MM.1S (cell line): ENCODE data around the gene CYP2S1.
"Not testable (repeated sequence)": the region's sequence is repeated elsewhere in the genome, so short reads cannot be mapped to it uniquely, and the experiment has no call there.

ENCODE experiments used
- DNase-seq: peaks from one replicate; pipeline ENCODE4 v3.0.0-alpha.2; 2015
- H2AFZ ChIP-seq: fragments of 300-600 bp; sonication (generic); 2 replicates; pipeline ENCODE4 v1.6.0; 2016; ENCODE audit warnings: antibody characterized with exemption, low read length
- H3F3A ChIP-seq: fragments of 300-600 bp; sonication (generic); 2 replicates; pipeline ENCODE4 v1.6.1; 2016; ENCODE audit warnings: mild to moderate bottlenecking, antibody characterized with exemption, low read length, moderate library complexity, mixed read lengths; ENCODE audit not compliant: insufficient read depth
- H3K27ac ChIP-seq: fragments of 300-600 bp; sonication (generic); 2 replicates; pipeline ENCODE4 v1.5.1; 2016; ENCODE audit warnings: mild to moderate bottlenecking, low read length
- H3K27me3 ChIP-seq: fragments of 300-600 bp; sonication (generic); replicated peaks from 2 replicates; pipeline ENCODE4 v1.6.0; 2016; ENCODE audit warnings: low read length; ENCODE audit not compliant: insufficient read depth
- H3K36me3 ChIP-seq: fragments of 300-600 bp; sonication (generic); replicated peaks from 2 replicates; pipeline ENCODE4 v1.6.1; 2016; ENCODE audit warnings: mild to moderate bottlenecking, low read length, mixed read lengths; ENCODE audit not compliant: insufficient read depth
- H3K4me1 ChIP-seq: fragments of 300-600 bp; sonication (generic); 2 replicates; pipeline ENCODE4 v1.6.1; 2016; ENCODE audit warnings: low read length, mixed read lengths
- H3K4me2 ChIP-seq: fragments of 300-600 bp; sonication (generic); 2 replicates; pipeline ENCODE4 v1.6.0; 2016; ENCODE audit warnings: low read depth, low read length
- H3K4me3 ChIP-seq: fragments of 300-600 bp; sonication (generic); 2 replicates; pipeline ENCODE4 v1.5.1; 2016; ENCODE audit warnings: low read length, mixed read lengths
- H3K79me2 ChIP-seq: fragments of 300-600 bp; sonication (generic); 2 replicates; pipeline ENCODE4 v1.6.1; 2016; ENCODE audit warnings: mixed run types, low read length, mixed read lengths
- H3K9ac ChIP-seq: fragments of 300-600 bp; sonication (generic); 2 replicates; pipeline ENCODE4 v1.6.1; 2016; ENCODE audit warnings: low read length, mixed read lengths
- H3K9me2 ChIP-seq: fragments of 300-600 bp; sonication (generic); replicated peaks from 2 replicates; pipeline ENCODE4 v1.6.1; 2016; ENCODE audit warnings: mild to moderate bottlenecking, low read length, mixed read lengths; ENCODE audit not compliant: insufficient read depth
- H3K9me3 ChIP-seq: fragments of 300-600 bp; sonication (generic); replicated peaks from 2 replicates; pipeline ENCODE4 v1.6.1; 2016; ENCODE audit warnings: mild to moderate bottlenecking, low read length, mixed read lengths; ENCODE audit not compliant: insufficient read depth
- H4K20me1 ChIP-seq: fragments of 300-600 bp; sonication (generic); 2 replicates; pipeline ENCODE4 v1.6.1; 2016; ENCODE audit warnings: mild to moderate bottlenecking, low read length, moderate library complexity, mixed read lengths; ENCODE audit not compliant: insufficient read depth
- EZH2 ChIP-seq: fragments of 300-600 bp; sonication (generic); optimal IDR thresholded peaks from 2 replicates; pipeline ENCODE3; 2017; ENCODE audit warnings: low read depth, mild to moderate bottlenecking, antibody characterized with exemption, low read length, mixed read lengths
- EZH2phosphoT487 ChIP-seq: fragments of 300-600 bp; sonication (generic); IDR thresholded peaks from 2 replicates; pipeline ENCODE4 v1.6.1; 2018; ENCODE audit warnings: antibody characterized with exemption, low read length
- TF ChIP-seq, protein P1 (sequence below): fragments of 300-600 bp; sonication (generic); IDR thresholded peaks from 2 replicates; pipeline ENCODE4 v1.5.1; 2016; ENCODE audit warnings: antibody characterized with exemption, low read length, mixed read lengths

Gene CYP2S1

GRCh38 chr19:41175801-41176777 is 16.9 kb upstream of the CYP2S1 start:
- Histone ChIP-seq H3F3A (no peaks in the 10 kb centered on the region), H2AFZ (no peak overlapping the region), H3K4me3 (no peak overlapping the region), H3K79me2 (no peaks in the 10 kb centered on the region), H3K4me2 (no peak overlapping the region), H3K4me1 (no peaks in the 10 kb centered on the region), H3K27me3 (peaks cover 53% of the 10 kb centered on the region), H3K9ac (no peak overlapping the region), H3K9me2 (no peaks in the 10 kb centered on the region), H3K27ac (no peak overlapping the region), H3K36me3 (no peaks in the 10 kb centered on the region), H3K9me3 (no peaks in the 10 kb centered on the region), H4K20me1 (no peaks in the 10 kb centered on the region)
- DNase-seq: no peak
- TF ChIP-seq, protein P1, sequence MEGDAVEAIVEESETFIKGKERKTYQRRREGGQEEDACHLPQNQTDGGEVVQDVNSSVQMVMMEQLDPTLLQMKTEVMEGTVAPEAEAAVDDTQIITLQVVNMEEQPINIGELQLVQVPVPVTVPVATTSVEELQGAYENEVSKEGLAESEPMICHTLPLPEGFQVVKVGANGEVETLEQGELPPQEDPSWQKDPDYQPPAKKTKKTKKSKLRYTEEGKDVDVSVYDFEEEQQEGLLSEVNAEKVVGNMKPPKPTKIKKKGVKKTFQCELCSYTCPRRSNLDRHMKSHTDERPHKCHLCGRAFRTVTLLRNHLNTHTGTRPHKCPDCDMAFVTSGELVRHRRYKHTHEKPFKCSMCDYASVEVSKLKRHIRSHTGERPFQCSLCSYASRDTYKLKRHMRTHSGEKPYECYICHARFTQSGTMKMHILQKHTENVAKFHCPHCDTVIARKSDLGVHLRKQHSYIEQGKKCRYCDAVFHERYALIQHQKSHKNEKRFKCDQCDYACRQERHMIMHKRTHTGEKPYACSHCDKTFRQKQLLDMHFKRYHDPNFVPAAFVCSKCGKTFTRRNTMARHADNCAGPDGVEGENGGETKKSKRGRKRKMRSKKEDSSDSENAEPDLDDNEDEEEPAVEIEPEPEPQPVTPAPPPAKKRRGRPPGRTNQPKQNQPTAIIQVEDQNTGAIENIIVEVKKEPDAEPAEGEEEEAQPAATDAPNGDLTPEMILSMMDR: no peak
- TF ChIP-seq EZH2 (no peak), EZH2phosphoT487 (no peak)

GRCh38 chr19:41180173-41180572 is 12.8 kb upstream of the CYP2S1 start:
- not testable (repeated sequence) for H2AFZ ChIP-seq, H3K9me3 ChIP-seq, H3K4me3 ChIP-seq, H3K79me2 ChIP-seq, H3K4me2 ChIP-seq, H3K36me3 ChIP-seq, H3K9ac ChIP-seq, H3K4me1 ChIP-seq, H3K9me2 ChIP-seq, DNase-seq, H3F3A ChIP-seq, H4K20me1 ChIP-seq, H3K27ac ChIP-seq
- peaks cover 38% of the 10 kb centered on the region for H3K27me3 ChIP-seq

DNA sequence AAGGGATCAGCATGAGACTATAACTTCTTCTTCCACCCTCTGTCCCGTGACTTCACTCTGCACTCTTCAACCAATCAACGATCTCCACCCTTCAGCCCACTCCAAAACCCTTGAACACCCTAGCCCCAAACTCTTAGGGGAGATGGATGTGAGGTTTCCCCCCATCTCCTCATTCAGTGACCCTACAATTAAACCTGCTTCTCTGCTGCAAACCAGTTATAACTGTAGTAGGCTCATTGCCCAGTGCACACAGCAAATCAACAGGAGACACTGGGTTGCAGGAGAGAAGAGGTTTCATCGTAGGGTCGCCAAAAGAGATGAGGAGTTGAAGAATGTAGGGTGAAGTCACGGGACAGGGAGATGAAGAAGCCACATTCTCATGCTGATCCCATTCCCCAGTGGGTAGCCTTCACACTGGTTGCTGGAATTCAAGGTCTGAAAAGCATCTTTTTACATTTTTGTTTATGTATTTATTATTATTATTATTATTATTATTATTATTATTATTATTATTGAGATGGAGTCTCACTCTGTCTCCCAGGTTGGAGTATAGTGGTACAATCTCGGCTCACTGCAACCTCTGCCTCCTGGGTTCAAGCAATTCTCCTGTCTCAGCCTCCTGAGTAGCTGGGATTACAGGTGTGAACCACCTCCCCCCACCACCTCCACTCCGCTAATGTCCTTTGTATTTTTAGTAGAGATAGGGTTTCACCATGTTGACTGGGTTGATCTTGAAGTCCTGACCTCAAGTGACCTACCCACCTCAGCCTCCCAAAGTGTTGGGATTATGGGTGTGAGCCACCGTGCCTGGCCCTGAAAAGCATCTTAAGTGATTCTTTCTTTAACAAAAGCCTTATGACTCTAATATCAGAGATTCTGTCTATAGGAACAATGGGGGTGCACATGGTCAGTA is 5.8 kb upstream of the CYP2S1 start:
- Histone ChIP-seq H4K20me1 (no peaks in the 10 kb centered on the region), H3K27me3 (peaks cover 68% of the 10 kb centered on the region), H3K4me2 (no peak overlapping the region), H3F3A (no peaks in the 10 kb centered on the region), H3K4me3 (no peak overlapping the region), H3K9ac (no peak overlapping the region), H3K36me3 (no peaks in the 10 kb centered on the region), H3K9me2 (no peaks in the 10 kb centered on the region), H3K4me1 (no peaks in the 10 kb centered on the region), H2AFZ (no peak overlapping the region), H3K27ac (no peak overlapping the region), H3K79me2 (no peaks in the 10 kb centered on the region), H3K9me3 (no peaks in the 10 kb centered on the region)
- TF ChIP-seq, protein P1: no peak
- TF ChIP-seq EZH2: no peak
- no peak for TF ChIP-seq EZH2phosphoT487
- no peak for DNase-seq
